Activated naive CD4-positive, alpha-beta T cell treated with anti-CD3 and anti-CD28 coated beads, Interleukin-2, amount 10 ng/mL, durations not matched to agents 7 days and 5 days (primary cell): ENCODE measurements around the gene KLHDC7B.
A peak's percentile ranks its signal among the peaks of the same experiment; 100 is the strongest.

ENCODE experiments used
- CTCF ChIA-PET: fragments of 350-600 bp; sonication (Branson Sonifier 250); formaldehyde crosslinking; loops from one replicate; lab custom pipeline; 2021; ENCODE audit warnings: antibody characterized with exemption; lab: Charles Lee
- DNase-seq: peaks from one replicate; pipeline ENCODE4 v3.0.0-alpha.2; 2020
- H3K27ac Mint-ChIP-seq: one replicate; pipeline ENCODE4 v1.8.0; 2021; ENCODE audit warnings: mild to moderate bottlenecking, moderate library complexity, mixed read lengths
- H3K27me3 Mint-ChIP-seq: one replicate; pipeline ENCODE4 v1.8.0; 2021; ENCODE audit warnings: mild to moderate bottlenecking, mixed read lengths
- H3K36me3 Mint-ChIP-seq: one replicate; pipeline ENCODE4 v1.8.0; 2021; ENCODE audit warnings: mixed read lengths
- H3K4me1 Mint-ChIP-seq: one replicate; pipeline ENCODE4 v1.8.0; 2021; ENCODE audit warnings: mixed read lengths
- H3K4me3 Mint-ChIP-seq: one replicate; pipeline ENCODE4 v1.8.0; 2021; ENCODE audit warnings: mild to moderate bottlenecking, moderate library complexity, mixed read lengths
- H3K9me3 Mint-ChIP-seq: one replicate; pipeline ENCODE4 v1.8.0; 2021; ENCODE audit warnings: mixed read lengths

The KLHDC7B gene

GRCh38 chr22:50522806-50523438, 22.8 kb upstream of the KLHDC7B start:
- no peak for DNase-seq
- Mint-ChIP-seq H3K4me3 (peak overlapping the region; percentile 37), H3K9me3 (no peaks in the 10 kb centered on the region), H3K4me1 (peaks cover 24% of the 10 kb centered on the region), H3K36me3 (peaks cover 18% of the 10 kb centered on the region), H3K27ac (no peak overlapping the region), H3K27me3 (no peaks in the 10 kb centered on the region)
- CTCF ChIA-PET: interaction anchor here (1.1 to 1.6 kb wide), 2 partner anchors 14 to 98 kb away, joined by 4 read pairs; no protein-coding TSS in a partner anchor

- Mint-ChIP-seq H3K27me3 (no peaks in the 10 kb centered on the region), H3K27ac (peak overlapping the region; percentile 28), H3K4me1 (peaks cover 29% of the 10 kb centered on the region), H3K36me3 (peaks cover 18% of the 10 kb centered on the region), H3K9me3 (no peaks in the 10 kb centered on the region), H3K4me3 (peak overlapping the region; percentile 33)
- DNase-seq: no peak
- CTCF ChIA-PET: interaction anchor here (1.1 to 2.9 kb wide), 2 partner anchors 8 to 15 kb away, joined by 4 to 16 read pairs; no protein-coding TSS in a partner anchor
Observed at GRCh38 chr22:50523458-50523805, 22.3 kb upstream of the KLHDC7B start.

- H3K4me1 Mint-ChIP-seq: peaks cover 35% of the 10 kb centered on the region
- H3K27ac Mint-ChIP-seq: peak overlapping the region; percentile 95
- no peaks in the 10 kb centered on the region for H3K27me3 Mint-ChIP-seq
- peak overlapping the region; percentile 88 for H3K4me3 Mint-ChIP-seq
- no peaks in the 10 kb centered on the region for H3K9me3 Mint-ChIP-seq
- CTCF ChIA-PET: interaction anchor here (0.5 to 6.1 kb wide), 5 partner anchors 8 to 169 kb away, joined by 3 to 46 read pairs (median 16); partner anchors contain the start of genes KLHDC7B and SYCE3
- H3K36me3 Mint-ChIP-seq: peaks cover 18% of the 10 kb centered on the region
- DNase-seq: peak; percentile 21
Observed at GRCh38 chr22:50523806-50524675, 21.7 kb upstream of the KLHDC7B start.

- Mint-ChIP-seq H3K27ac (peak overlapping the region; percentile 95), H3K9me3 (no peaks in the 10 kb centered on the region), H3K36me3 (peaks cover 14% of the 10 kb centered on the region), H3K4me1 (peaks cover 37% of the 10 kb centered on the region), H3K4me3 (peak overlapping the region; percentile 88), H3K27me3 (no peaks in the 10 kb centered on the region)
- CTCF ChIA-PET: interaction anchor here (0.5 to 6.1 kb wide), 7 partner anchors 9 to 170 kb away, joined by 3 to 46 read pairs (median 16); partner anchors contain the start of genes KLHDC7B, LMF2, NCAPH2 and SYCE3
- no peak for DNase-seq
Observed at GRCh38 chr22:50524676-50525103, 21.0 kb upstream of the KLHDC7B start.

GRCh38 chr22:50525104-50525857, 20.4 kb upstream of the KLHDC7B start, which contains the start of gene SCO2:
TSS of gene SCO2 (minus strand) at chr22:50525598. CDS start at chr22:50524411, 1,187 bp downstream.
- Mint-ChIP-seq H3K27ac (peak within 1 kb of the TSS; percentile 96), H3K4me3 (peak within 1 kb of the TSS; percentile 88), H3K36me3 (peaks cover 14% of the 10 kb centered on the region), H3K4me1 (peaks cover 38% of the 10 kb centered on the region), H3K27me3 (no peaks in the 10 kb centered on the region), H3K9me3 (no peaks in the 10 kb centered on the region)
- peak; percentile 98 for DNase-seq
- CTCF ChIA-PET: interaction anchor here (0.7 to 6.1 kb wide), 17 partner anchors 10 to 274 kb away, joined by 3 to 46 read pairs (median 6); partner anchors contain the start of genes HDAC10, KLHDC7B, LMF2 and NCAPH2

GRCh38 chr22:50525858-50526107, 19.9 kb upstream of the KLHDC7B start:
- H3K4me3 Mint-ChIP-seq: peak overlapping the region; percentile 88
- peak overlapping the region; percentile 93 for H3K27ac Mint-ChIP-seq
- no peaks in the 10 kb centered on the region for H3K9me3 Mint-ChIP-seq
- CTCF ChIA-PET: interaction anchor here (0.5 to 6.1 kb wide), 17 partner anchors 10 to 274 kb away, joined by 3 to 46 read pairs (median 6); partner anchors contain the start of genes HDAC10, KLHDC7B, LMF2 and NCAPH2
- H3K27me3 Mint-ChIP-seq: peaks cover 3% of the 10 kb centered on the region
- no peak for DNase-seq
- peaks cover 11% of the 10 kb centered on the region for H3K36me3 Mint-ChIP-seq
- peaks cover 38% of the 10 kb centered on the region for H3K4me1 Mint-ChIP-seq

GRCh38 chr22:50526108-50526833, 19.4 kb upstream of the KLHDC7B start:
- Mint-ChIP-seq H3K9me3 (no peaks in the 10 kb centered on the region), H3K4me3 (peak overlapping the region; percentile 84), H3K36me3 (peaks cover 9% of the 10 kb centered on the region), H3K27ac (peak overlapping the region; percentile 96), H3K4me1 (peaks cover 38% of the 10 kb centered on the region), H3K27me3 (peaks cover 3% of the 10 kb centered on the region)
- DNase-seq: peak; percentile 92
- CTCF ChIA-PET: interaction anchor here (0.5 to 6.1 kb wide), 17 partner anchors 9 to 275 kb away, joined by 3 to 46 read pairs (median 6); partner anchors contain the start of genes HDAC10, KLHDC7B, LMF2 and NCAPH2

- peaks cover 38% of the 10 kb centered on the region for H3K4me1 Mint-ChIP-seq
- peaks cover 3% of the 10 kb centered on the region for H3K27me3 Mint-ChIP-seq
- no peaks in the 10 kb centered on the region for H3K9me3 Mint-ChIP-seq
- H3K4me3 Mint-ChIP-seq: peak overlapping the region; percentile 84
- DNase-seq: peak; percentile 60
- CTCF ChIA-PET: interaction anchor here (0.6 to 6.1 kb wide), 4 partner anchors 9 to 94 kb away, joined by 3 to 46 read pairs (median 16); partner anchors contain the start of genes KLHDC7B and SYCE3
- peaks cover 9% of the 10 kb centered on the region for H3K36me3 Mint-ChIP-seq
- H3K27ac Mint-ChIP-seq: peak overlapping the region; percentile 96
Observed at GRCh38 chr22:50526834-50527801, 18.6 kb upstream of the KLHDC7B start.

GRCh38 chr22:50527921-50528681, 17.6 kb upstream of the KLHDC7B start:
- Mint-ChIP-seq H3K4me1 (peaks cover 45% of the 10 kb centered on the region), H3K9me3 (no peaks in the 10 kb centered on the region), H3K4me3 (peak overlapping the region; percentile 84), H3K27me3 (peaks cover 3% of the 10 kb centered on the region), H3K36me3 (peaks cover 9% of the 10 kb centered on the region), H3K27ac (peak overlapping the region; percentile 96)
- CTCF ChIA-PET: interaction anchor here (1.2 to 6.1 kb wide), 5 partner anchors 11 to 93 kb away, joined by 4 to 46 read pairs (median 6); partner anchors contain the start of genes KLHDC7B and SYCE3
- peak; percentile 20 for DNase-seq

- H3K4me1 Mint-ChIP-seq: peaks cover 50% of the 10 kb centered on the region
Observed at GRCh38 chr22:50528682-50529415, 16.9 kb upstream of the KLHDC7B start.

GRCh38 chr22:50529416-50529896, 16.2 kb upstream of the KLHDC7B start:
- Mint-ChIP-seq H3K9me3 (no peaks in the 10 kb centered on the region), H3K4me1 (peaks cover 53% of the 10 kb centered on the region), H3K27ac (peak overlapping the region; percentile 88), H3K4me3 (peak overlapping the region; percentile 84), H3K36me3 (peaks cover 5% of the 10 kb centered on the region), H3K27me3 (peaks cover 3% of the 10 kb centered on the region)
- CTCF ChIA-PET: interaction anchor here (1.3 to 6.1 kb wide), 3 partner anchors 10 to 92 kb away, joined by 6 to 46 read pairs (median 8); no protein-coding TSS in a partner anchor
- no peak for DNase-seq

More at GRCh38 chr22:50528682-50529415, 16.9 kb upstream of the KLHDC7B start:
- H3K27me3 Mint-ChIP-seq: peaks cover 3% of the 10 kb centered on the region
- peak overlapping the region; percentile 84 for H3K4me3 Mint-ChIP-seq
- H3K27ac Mint-ChIP-seq: peak overlapping the region; percentile 96
- CTCF ChIA-PET: interaction anchor here (1.2 to 6.1 kb wide), 5 partner anchors 11 to 93 kb away, joined by 4 to 46 read pairs (median 6); partner anchors contain the start of genes KLHDC7B and SYCE3
- H3K36me3 Mint-ChIP-seq: peaks cover 6% of the 10 kb centered on the region
- DNase-seq: peak; percentile 20
- no peaks in the 10 kb centered on the region for H3K9me3 Mint-ChIP-seq
